Naive thymus-derived CD4-positive, alpha-beta T cell (primary cell): ENCODE results near the gene OR2T33. TPM values are rescaled to one million over a fixed set of nuclear protein-coding genes. Genes with fewer than 3 reads are reported as not detected.

Source experiments
- ATAC-seq: fragments of 150-1000 bp; cut with Tn5 transposase; 2 replicates; pipeline ENCODE4 v1.10.0; 2021; ENCODE audit warnings: mild to moderate bottlenecking, moderate library complexity
- CTCF ChIA-PET: fragments of 350-600 bp; sonication (Branson Sonifier 250); formaldehyde crosslinking; loops from one replicate; lab custom pipeline; 2021; ENCODE audit warnings: antibody characterized with exemption; lab: Charles Lee
- POLR2A ChIA-PET: fragments of 350-600 bp; sonication (Branson Sonifier 250); formaldehyde crosslinking; loops from one replicate; lab custom pipeline; 2021; ENCODE audit warnings: antibody characterized with exemption, inconsistent platforms; lab: Charles Lee
- DNase-seq, 9 donors: peaks; one replicate each; pipeline versions ENCODE4 v3.0.0 to v3.0.0-alpha.2; 2020 to 2022; ENCODE audit warnings: mixed read lengths in 1 of 9
- H3K27ac ChIP-seq: one replicate; pipeline ENCODE4 v1.7.0; 2013; ENCODE audit warnings: mild to moderate bottlenecking, low read depth, low read length, moderate library complexity
- H3K27me3 ChIP-seq, 2 donors: one replicate each; pipeline ENCODE4 v1.7.0; 2013; ENCODE audit warnings: low read length in 2 of 2, mild to moderate bottlenecking in 2 of 2, moderate library complexity in 2 of 2; ENCODE audit not compliant: control insufficient read depth in 2 of 2, insufficient read depth in 2 of 2
- H3K36me3 ChIP-seq, 3 experiments: 1 replicate in 2 of 3; 2 replicates in 1 of 3; pipeline ENCODE4 v1.7.0; 2013; ENCODE audit warnings: low read length in 3 of 3, mild to moderate bottlenecking in 3 of 3, moderate library complexity in 1 of 3; ENCODE audit not compliant: insufficient read depth in 3 of 3, control insufficient read depth in 2 of 3
- H3K4me1 ChIP-seq, 2 donors: one replicate each; pipeline ENCODE4 v1.7.0; 2013; ENCODE audit warnings: low read length in 2 of 2, mild to moderate bottlenecking in 2 of 2, moderate library complexity in 1 of 2; ENCODE audit not compliant: control insufficient read depth in 2 of 2, insufficient read depth in 2 of 2
- H3K4me3 ChIP-seq: 2 replicates; pipeline ENCODE4 v1.7.0; 2013; ENCODE audit warnings: mild to moderate bottlenecking, low read length
- H3K9me3 ChIP-seq, 3 experiments: 1 replicate in 2 of 3; 2 replicates in 1 of 3; pipeline ENCODE4 v1.7.0; 2013; ENCODE audit warnings: low read length in 3 of 3; ENCODE audit not compliant: control insufficient read depth in 2 of 3
- H3K27ac Mint-ChIP-seq, 9 donors: one replicate each; pipeline ENCODE4 v1.8.0; 2020 to 2022; ENCODE audit warnings: mixed read lengths in 9 of 9, mild to moderate bottlenecking in 8 of 9, moderate library complexity in 5 of 9, inconsistent platforms in 2 of 9
- H3K27me3 Mint-ChIP-seq, 5 donors: one replicate each; pipeline ENCODE4 v1.8.0; 2021 to 2022; ENCODE audit warnings: mixed read lengths in 5 of 5, mild to moderate bottlenecking in 1 of 5
- H3K36me3 Mint-ChIP-seq, 5 donors: one replicate each; pipeline ENCODE4 v1.8.0; 2020 to 2022; ENCODE audit warnings: mixed read lengths in 5 of 5, mild to moderate bottlenecking in 3 of 5, inconsistent platforms in 1 of 5
- H3K4me1 Mint-ChIP-seq, 7 donors: one replicate each; pipeline ENCODE4 v1.8.0; 2020 to 2022; ENCODE audit warnings: mixed read lengths in 7 of 7, mild to moderate bottlenecking in 3 of 7, inconsistent platforms in 1 of 7
- H3K4me3 Mint-ChIP-seq, 10 donors: one replicate each; pipeline ENCODE4 v1.8.0; 2020 to 2022; ENCODE audit warnings: mild to moderate bottlenecking in 10 of 10, mixed read lengths in 10 of 10, moderate library complexity in 6 of 10, inconsistent platforms in 2 of 10
- H3K9me3 Mint-ChIP-seq, 11 donors: one replicate each; pipeline ENCODE4 v1.8.0; 2020 to 2022; ENCODE audit warnings: mixed read lengths in 11 of 11, mild to moderate bottlenecking in 4 of 11, inconsistent platforms in 1 of 11, moderate library complexity in 1 of 11
- intact Hi-C, 2 donors: fragments of 100-400 bp; cut with micrococcal nuclease; formaldehyde crosslinking; loops; one replicate each; pipeline ENCODE4 v1.15.1; 2023
- polyA plus RNA-seq, 2 donors: library from polyadenylated mRNA; unstranded; fragments of 300-500 nt; fragmentation: Illumina TruSeq; gene quantifications; one replicate each; pipeline ENCODE4 v1.2.3, GENCODE V29; 2021
- total RNA-seq, 6 experiments: library from RNA in 5 of 6; stranded (reverse) in 5 of 6; gene quantifications; 1 replicate in 5 of 6; 2 replicates in 1 of 6; pipeline ENCODE4 v1.2.3 and lab custom pipeline; 2021 to 2026

The OR2T33 gene
- total and polyA plus RNA-seq, 7 experiments from 2014 or later: not detected

DNA sequence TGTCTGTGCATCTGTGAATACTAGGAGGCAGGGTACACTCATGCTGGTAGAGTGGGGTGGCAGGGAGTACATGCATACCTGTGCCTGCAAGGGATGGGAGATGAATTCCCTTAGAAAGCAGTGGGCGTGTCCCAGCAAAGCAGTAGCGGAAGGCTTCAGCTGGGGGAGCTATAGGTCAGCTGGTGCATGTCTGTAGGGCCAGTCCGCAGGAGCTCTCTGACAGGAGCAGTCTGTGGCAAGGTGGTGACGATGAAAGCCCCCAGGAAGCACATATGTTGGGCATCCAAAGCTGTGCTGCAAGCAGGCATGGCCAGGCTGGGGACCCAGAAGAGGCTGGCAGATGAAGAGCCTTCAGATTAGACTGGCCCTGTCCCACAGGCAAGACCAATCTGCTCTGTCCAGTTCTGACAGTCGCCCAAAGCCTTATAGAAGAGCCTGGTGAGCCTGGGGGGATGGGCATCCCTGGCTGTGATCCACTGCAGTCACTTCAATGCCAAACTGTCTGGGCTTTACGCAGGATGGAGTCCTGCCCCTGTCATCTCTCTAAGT lies 48.3 kb downstream of the OR2T33 start:
- DNase-seq (no peak), ATAC-seq (no peak)
- H3K27ac Mint-ChIP-seq: no peak overlapping the region
- ChIA-PET CTCF (no interaction called here), POLR2A (no interaction called here)
- Histone ChIP-seq H3K4me3 (no peak overlapping the region), H3K36me3 (no peaks in the 10 kb centered on the region), H3K9me3 (no peaks in the 10 kb centered on the region), H3K4me1 (no peaks in the 10 kb centered on the region), H3K27ac (no peak overlapping the region), H3K27me3 (no peaks in the 10 kb centered on the region)
- intact Hi-C loops: no loop called here
- no peak overlapping the region for H3K4me3 Mint-ChIP-seq
- no peaks in the 10 kb centered on the region for H3K4me1 Mint-ChIP-seq
- peaks cover 2 to 25% (median 8%) of the 10 kb centered on the region in 11 donors for H3K9me3 Mint-ChIP-seq
- H3K27me3 Mint-ChIP-seq: peaks cover 0 to 32% (median 5%) of the 10 kb centered on the region in 5 donors
- peaks cover 0 to 7% (median 0%) of the 10 kb centered on the region in 5 donors for H3K36me3 Mint-ChIP-seq

DNA sequence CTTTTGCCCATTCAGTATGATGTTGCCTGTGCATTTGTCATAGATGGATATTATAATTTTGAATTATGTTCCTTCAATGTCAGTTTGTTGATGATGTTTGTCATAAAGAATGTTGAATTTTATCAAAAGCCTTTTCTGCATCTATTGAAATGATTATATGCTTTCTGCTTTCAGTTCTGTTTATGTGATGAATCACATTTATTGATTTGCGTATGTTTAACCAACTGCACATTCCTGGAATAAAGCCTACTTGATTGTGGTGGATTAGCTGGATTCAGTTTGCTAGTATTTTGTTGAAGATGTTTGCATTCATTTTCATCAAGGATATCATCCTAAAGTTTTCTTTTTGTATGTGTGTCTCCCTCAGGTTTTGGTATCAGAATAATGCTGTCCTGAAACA lies 52.2 kb downstream of the OR2T33 start:
- Histone ChIP-seq H3K36me3 (no peaks in the 10 kb centered on the region), H3K4me3 (no peak overlapping the region), H3K27me3 (peaks cover 0 to 3% of the 10 kb centered on the region in 2 donors), H3K27ac (no peak overlapping the region), H3K4me1 (no peaks in the 10 kb centered on the region), H3K9me3 (no peaks in the 10 kb centered on the region)
- no peaks in the 10 kb centered on the region for H3K4me1 Mint-ChIP-seq
- ATAC-seq: no peak
- H3K4me3 Mint-ChIP-seq: no peak overlapping the region
- H3K27ac Mint-ChIP-seq: no peak overlapping the region
- intact Hi-C loops: no loop called here
- POLR2A ChIA-PET: no interaction called here
- peaks cover 0 to 25% (median 8%) of the 10 kb centered on the region in 11 donors for H3K9me3 Mint-ChIP-seq
- peaks cover 0 to 7% (median 0%) of the 10 kb centered on the region in 5 donors for H3K36me3 Mint-ChIP-seq
- no peak for DNase-seq
- peaks cover 0 to 26% (median 5%) of the 10 kb centered on the region in 5 donors for H3K27me3 Mint-ChIP-seq
- CTCF ChIA-PET: no interaction called here

Other genes with a start within 250 kb of the OR2T33 start
- under 1 TPM; 0.17 to 0.64 (median 0.32) TPM for gene OR2L2, start 247.9 kb downstream of the OR2T33 start, total RNA-seq
- under 1 TPM; 0.33 to 0.36 TPM for gene OR2L2, start 247.9 kb downstream of the OR2T33 start, polyA plus RNA-seq
- under 1 TPM in 2 of 5 experiments, not detected in 3; 0.17 to 0.27 TPM for gene OR2L3, start 231.1 kb downstream of the OR2T33 start, total RNA-seq
- not detected for gene OR2L3, start 231.1 kb downstream of the OR2T33 start, polyA plus RNA-seq
- under 1 TPM in 2 of 5 experiments, not detected in 3; 0.21 to 0.24 TPM for gene OR2L13, start 182.8 kb downstream of the OR2T33 start, total RNA-seq
- under 1 TPM in 1 of 2 donors, not detected in 1; 0.17 TPM for gene OR2L13, start 182.8 kb downstream of the OR2T33 start, polyA plus RNA-seq
- not detected for gene OR2M5, start 132.8 kb downstream of the OR2T33 start, total RNA-seq
- not detected for gene OR2M5, start 132.8 kb downstream of the OR2T33 start, polyA plus RNA-seq
- not detected for gene OR2M2, start 103.2 kb downstream of the OR2T33 start, total RNA-seq
- not detected for gene OR2M2, start 103.2 kb downstream of the OR2T33 start, polyA plus RNA-seq
- under 1 TPM in 1 of 5 experiments, not detected in 4; 0.03 TPM for gene OR2M3, start 80.7 kb downstream of the OR2T33 start, total RNA-seq
- not detected for gene OR2M3, start 80.7 kb downstream of the OR2T33 start, polyA plus RNA-seq
- gene OR2M4, start 46.6 kb downstream of the OR2T33 start, total RNA-seq: not detected
- not detected for gene OR2M4, start 46.6 kb downstream of the OR2T33 start, polyA plus RNA-seq
- gene OR2T12, start 25.4 kb upstream of the OR2T33 start, total RNA-seq: not detected
- not detected for gene OR2T12, start 25.4 kb upstream of the OR2T33 start, polyA plus RNA-seq
- not detected for gene OR2M7, start 46.6 kb upstream of the OR2T33 start, total RNA-seq
- not detected for gene OR2M7, start 46.6 kb upstream of the OR2T33 start, polyA plus RNA-seq
- gene OR14C36, start 70.8 kb upstream of the OR2T33 start, total RNA-seq: not detected
- gene OR14C36, start 70.8 kb upstream of the OR2T33 start, polyA plus RNA-seq: not detected
- gene OR2T4, start 83.7 kb upstream of the OR2T33 start, total RNA-seq: not detected
- gene OR2T4, start 83.7 kb upstream of the OR2T33 start, polyA plus RNA-seq: not detected
- not detected for gene OR2T6, start 97.8 kb upstream of the OR2T33 start, total RNA-seq
- not detected for gene OR2T6, start 97.8 kb upstream of the OR2T33 start, polyA plus RNA-seq
- not detected for gene OR2T1, start 125.1 kb upstream of the OR2T33 start, total RNA-seq
- gene OR2T1, start 125.1 kb upstream of the OR2T33 start, polyA plus RNA-seq: not detected
- not detected for gene OR2T2, start 167.7 kb upstream of the OR2T33 start, total RNA-seq
- under 1 TPM in 1 of 2 donors, not detected in 1; 0.44 TPM for gene OR2T2, start 167.7 kb upstream of the OR2T33 start, polyA plus RNA-seq
- gene OR2T3, start 195.4 kb upstream of the OR2T33 start, total RNA-seq: not detected
- gene OR2T3, start 195.4 kb upstream of the OR2T33 start, polyA plus RNA-seq: not detected
- not detected for gene OR2T5, start 210.6 kb upstream of the OR2T33 start, total RNA-seq
- gene OR2T5, start 210.6 kb upstream of the OR2T33 start, polyA plus RNA-seq: not detected
- gene OR2G6, start 230.1 kb upstream of the OR2T33 start, total RNA-seq: not detected
- not detected for gene OR2G6, start 230.1 kb upstream of the OR2T33 start, polyA plus RNA-seq